GM23338 (cell line): ENCODE data around the gene ETAA1. TPM values are rescaled to one million over a fixed set of nuclear protein-coding genes. Genes with fewer than 3 reads are reported as not detected.

Experiments used
- ATAC-seq: fragments of 200-7000 bp; cut with Tn5 transposase; 3 replicates; pipeline ENCODE4 v1.9.1; 2020
- DNase-seq: peaks from one replicate; pipeline ENCODE4 v3.0.0-alpha.2; 2015; ENCODE audit warnings: low spot score
- H2AFZ ChIP-seq: fragments of 200-600 bp; sonication (generic); 2 replicates; pipeline ENCODE4 v1.8.0; 2016; ENCODE audit warnings: antibody characterized with exemption, mild to moderate bottlenecking, moderate library complexity
- H3F3A ChIP-seq: fragments of 200-600 bp; sonication (generic); replicated peaks from 2 replicates; pipeline ENCODE4 v1.8.0; 2017; ENCODE audit warnings: antibody characterized with exemption, mixed run types, low read depth
- H3K27ac ChIP-seq: fragments of 200-600 bp; sonication (generic); 2 replicates; pipeline ENCODE4 v1.6.1; 2016; ENCODE audit warnings: low read depth
- H3K27me3 ChIP-seq: fragments of 200-600 bp; sonication (generic); 2 replicates; pipeline ENCODE4 v1.8.0; 2016; ENCODE audit warnings: mild to moderate bottlenecking, mixed run types, moderate library complexity; ENCODE audit not compliant: insufficient read depth
- H3K36me3 ChIP-seq: fragments of 200-600 bp; sonication (generic); 2 replicates; pipeline ENCODE4 v1.8.0; 2016; ENCODE audit warnings: mild to moderate bottlenecking; ENCODE audit not compliant: insufficient read depth
- H3K4me1 ChIP-seq: fragments of 200-600 bp; sonication (generic); 2 replicates; pipeline ENCODE4 v1.8.0; 2016; ENCODE audit warnings: mild to moderate bottlenecking, moderate library complexity; ENCODE audit not compliant: insufficient read depth
- H3K4me2 ChIP-seq: fragments of 200-600 bp; sonication (generic); 2 replicates; pipeline ENCODE4 v1.7.1; 2017; ENCODE audit warnings: mixed run types
- H3K4me3 ChIP-seq: fragments of 200-600 bp; sonication (generic); 2 replicates; pipeline ENCODE4 v1.6.1; 2016; ENCODE audit warnings: mixed run types
- H3K79me2 ChIP-seq: fragments of 200-600 bp; sonication (generic); replicated peaks from 2 replicates; pipeline ENCODE4 v1.8.0; 2017; ENCODE audit warnings: mild to moderate bottlenecking; ENCODE audit not compliant: insufficient read depth
- H3K9me2 ChIP-seq: fragments of 200-600 bp; sonication (generic); 2 replicates; pipeline ENCODE4 v1.8.0; 2017; ENCODE audit not compliant: insufficient read depth
- H4K20me1 ChIP-seq: fragments of 200-600 bp; sonication (generic); replicated peaks from 2 replicates; pipeline ENCODE4 v1.8.0; 2017; ENCODE audit warnings: mild to moderate bottlenecking; ENCODE audit not compliant: insufficient read depth
- H3K27ac Mint-ChIP-seq: 2 replicates; pipeline ENCODE4 v1.8.0; 2020; ENCODE audit warnings: inconsistent platforms, mild to moderate bottlenecking, moderate library complexity, mixed read lengths
- H3K27me3 Mint-ChIP-seq: 3 replicates; pipeline ENCODE4 v1.8.0; 2022; ENCODE audit warnings: low read depth, mild to moderate bottlenecking, moderate library complexity, mixed read lengths, inconsistent platforms; ENCODE audit not compliant: insufficient read depth, poor library complexity
- H3K36me3 Mint-ChIP-seq: 3 replicates; pipeline ENCODE4 v1.8.0; 2021; ENCODE audit warnings: low read depth, mild to moderate bottlenecking, inconsistent platforms, moderate library complexity, mixed read lengths
- H3K4me1 Mint-ChIP-seq: 3 replicates; pipeline ENCODE4 v1.8.0; 2020; ENCODE audit warnings: mild to moderate bottlenecking, inconsistent platforms, mixed read lengths
- H3K4me3 Mint-ChIP-seq: 3 replicates; pipeline ENCODE4 v1.8.0; 2021; ENCODE audit warnings: moderate library complexity, mild to moderate bottlenecking, inconsistent platforms, mixed read lengths
- H3K9me3 Mint-ChIP-seq: 3 replicates; pipeline ENCODE4 v1.8.0; 2020; ENCODE audit warnings: moderate library complexity, mild to moderate bottlenecking, inconsistent platforms, mixed read lengths
- CREB1 ChIP-seq: fragments of 250-450 bp; sonication (Bioruptor Pico); IDR thresholded peaks from 2 replicates; pipeline ENCODE4 v1.5.0; 2020; ENCODE audit warnings: low read depth, mild to moderate bottlenecking, moderate library complexity
- ETS1 ChIP-seq: IDR thresholded peaks from 2 replicates; pipeline ENCODE4 v1.6.1; 2016; ENCODE audit warnings: antibody characterized with exemption
- EZH2 ChIP-seq: fragments of 200-600 bp; sonication (generic); IDR thresholded peaks from one replicate; pipeline ENCODE4 v1.8.0; 2017; ENCODE audit warnings: antibody characterized with exemption, mild to moderate bottlenecking, low read depth; ENCODE audit not compliant: unreplicated experiment
- EZH2phosphoT487 ChIP-seq: fragments of 200-600 bp; sonication (generic); IDR thresholded peaks from one replicate; pipeline ENCODE4 v1.8.1; 2018; ENCODE audit warnings: antibody characterized with exemption; ENCODE audit not compliant: unreplicated experiment
- JUNB ChIP-seq: IDR thresholded peaks from one replicate; pipeline ENCODE4 v1.6.1; 2016; ENCODE audit warnings: antibody characterized with exemption; ENCODE audit not compliant: unreplicated experiment
- NANOG ChIP-seq: IDR thresholded peaks from 2 replicates; pipeline ENCODE4 v1.6.1; 2016; ENCODE audit warnings: antibody characterized with exemption, borderline replicate concordance
- POLR2AphosphoS5 ChIP-seq: IDR thresholded peaks from 2 replicates; pipeline ENCODE4 v1.6.1; 2016; ENCODE audit warnings: antibody characterized with exemption, low read depth
- STAT1 ChIP-seq: IDR thresholded peaks from one replicate; pipeline ENCODE4 v1.6.1; 2016; ENCODE audit warnings: antibody characterized with exemption; ENCODE audit not compliant: unreplicated experiment
- ZNF114 ChIP-seq: fragments of 250-450 bp; sonication (Bioruptor Pico); IDR thresholded peaks from 2 replicates; pipeline ENCODE4 v1.5.0; 2020; ENCODE audit warnings: mild to moderate bottlenecking, moderate library complexity
- ZNF331 ChIP-seq: fragments of 250-450 bp; sonication (Bioruptor Pico); IDR thresholded peaks from 2 replicates; pipeline ENCODE4 v1.5.0; 2020; ENCODE audit warnings: low read depth, mild to moderate bottlenecking, moderate library complexity
- ZNF462 ChIP-seq: fragments of 250-450 bp; sonication (Bioruptor Pico); IDR thresholded peaks from 2 replicates; pipeline ENCODE4 v1.5.0; 2020; ENCODE audit warnings: mild to moderate bottlenecking, moderate library complexity
- polyA plus RNA-seq: library from polyadenylated mRNA; unstranded; fragments of >200 nt; fragmentation: Nextera tagmentation; extraction: Ambion mirVana; gene quantifications from 2 replicates; pipeline ENCODE4 v1.2.1, GENCODE V29; 2016
- total RNA-seq: library from RNA; depleted of rRNA; stranded (reverse); fragments of >200 nt; shearing (Covaris generic); gene quantifications from 2 replicates; pipeline ENCODE4 v1.2.3, GENCODE V29; 2014
- TF ChIP-seq, protein P1 (sequence below): IDR thresholded peaks from one replicate; pipeline ENCODE4 v1.6.1; 2018; ENCODE audit warnings: antibody characterized with exemption; ENCODE audit not compliant: unreplicated experiment
- TF ChIP-seq, protein P2 (sequence below), 2 experiments: fragments of 200-600 bp in 1 of 2; sonication (generic) in 1 of 2; conservative IDR thresholded peaks; 2 replicates each; pipeline versions ENCODE4 v1.5.1 to v1.6.1; 2016 to 2017; ENCODE audit warnings: antibody characterized with exemption in 2 of 2, low read depth in 2 of 2, mild to moderate bottlenecking in 2 of 2, moderate library complexity in 1 of 2

The ETAA1 gene
- total and polyA plus RNA-seq, 2 experiments from 2014 or later, result 22.2 to 45.5 TPM

DNA sequence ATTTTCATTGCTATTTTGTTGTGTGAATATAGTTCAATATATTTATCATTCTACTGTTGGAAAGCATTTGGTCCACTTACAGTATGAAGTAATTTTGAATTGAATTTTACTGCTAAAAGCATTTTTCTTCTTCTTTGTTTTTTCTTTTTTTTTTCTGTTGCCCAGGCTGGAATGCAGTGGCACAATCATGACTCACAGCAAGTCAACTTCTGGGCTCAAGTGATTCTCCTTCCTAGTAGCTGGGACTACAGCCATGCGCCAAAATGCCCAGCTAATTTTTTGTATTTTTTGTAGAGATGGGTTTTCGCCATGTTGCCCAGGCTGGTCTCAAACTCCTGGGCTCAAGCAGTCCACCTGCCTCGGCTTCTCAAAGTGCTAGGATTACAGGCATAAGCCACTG lies 2.4 kb upstream of the ETAA1 start:
- no peak for TF ChIP-seq ZNF331 (CRISPR knock-in tag)
- TF ChIP-seq NANOG, result no peak
- TF ChIP-seq, protein P1, sequence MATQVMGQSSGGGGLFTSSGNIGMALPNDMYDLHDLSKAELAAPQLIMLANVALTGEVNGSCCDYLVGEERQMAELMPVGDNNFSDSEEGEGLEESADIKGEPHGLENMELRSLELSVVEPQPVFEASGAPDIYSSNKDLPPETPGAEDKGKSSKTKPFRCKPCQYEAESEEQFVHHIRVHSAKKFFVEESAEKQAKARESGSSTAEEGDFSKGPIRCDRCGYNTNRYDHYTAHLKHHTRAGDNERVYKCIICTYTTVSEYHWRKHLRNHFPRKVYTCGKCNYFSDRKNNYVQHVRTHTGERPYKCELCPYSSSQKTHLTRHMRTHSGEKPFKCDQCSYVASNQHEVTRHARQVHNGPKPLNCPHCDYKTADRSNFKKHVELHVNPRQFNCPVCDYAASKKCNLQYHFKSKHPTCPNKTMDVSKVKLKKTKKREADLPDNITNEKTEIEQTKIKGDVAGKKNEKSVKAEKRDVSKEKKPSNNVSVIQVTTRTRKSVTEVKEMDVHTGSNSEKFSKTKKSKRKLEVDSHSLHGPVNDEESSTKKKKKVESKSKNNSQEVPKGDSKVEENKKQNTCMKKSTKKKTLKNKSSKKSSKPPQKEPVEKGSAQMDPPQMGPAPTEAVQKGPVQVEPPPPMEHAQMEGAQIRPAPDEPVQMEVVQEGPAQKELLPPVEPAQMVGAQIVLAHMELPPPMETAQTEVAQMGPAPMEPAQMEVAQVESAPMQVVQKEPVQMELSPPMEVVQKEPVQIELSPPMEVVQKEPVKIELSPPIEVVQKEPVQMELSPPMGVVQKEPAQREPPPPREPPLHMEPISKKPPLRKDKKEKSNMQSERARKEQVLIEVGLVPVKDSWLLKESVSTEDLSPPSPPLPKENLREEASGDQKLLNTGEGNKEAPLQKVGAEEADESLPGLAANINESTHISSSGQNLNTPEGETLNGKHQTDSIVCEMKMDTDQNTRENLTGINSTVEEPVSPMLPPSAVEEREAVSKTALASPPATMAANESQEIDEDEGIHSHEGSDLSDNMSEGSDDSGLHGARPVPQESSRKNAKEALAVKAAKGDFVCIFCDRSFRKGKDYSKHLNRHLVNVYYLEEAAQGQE, result no peak
- no peak for TF ChIP-seq STAT1
- TF ChIP-seq POLR2AphosphoS5, result no peak
- no peak for TF ChIP-seq EZH2
- TF ChIP-seq ZNF462 (CRISPR knock-in tag), result no peak
- TF ChIP-seq ZNF114 (CRISPR knock-in tag), result no peak
- TF ChIP-seq CREB1 (CRISPR knock-in tag), result no peak
- no peak for TF ChIP-seq ETS1
- TF ChIP-seq JUNB, result no peak
- TF ChIP-seq, protein P2, sequence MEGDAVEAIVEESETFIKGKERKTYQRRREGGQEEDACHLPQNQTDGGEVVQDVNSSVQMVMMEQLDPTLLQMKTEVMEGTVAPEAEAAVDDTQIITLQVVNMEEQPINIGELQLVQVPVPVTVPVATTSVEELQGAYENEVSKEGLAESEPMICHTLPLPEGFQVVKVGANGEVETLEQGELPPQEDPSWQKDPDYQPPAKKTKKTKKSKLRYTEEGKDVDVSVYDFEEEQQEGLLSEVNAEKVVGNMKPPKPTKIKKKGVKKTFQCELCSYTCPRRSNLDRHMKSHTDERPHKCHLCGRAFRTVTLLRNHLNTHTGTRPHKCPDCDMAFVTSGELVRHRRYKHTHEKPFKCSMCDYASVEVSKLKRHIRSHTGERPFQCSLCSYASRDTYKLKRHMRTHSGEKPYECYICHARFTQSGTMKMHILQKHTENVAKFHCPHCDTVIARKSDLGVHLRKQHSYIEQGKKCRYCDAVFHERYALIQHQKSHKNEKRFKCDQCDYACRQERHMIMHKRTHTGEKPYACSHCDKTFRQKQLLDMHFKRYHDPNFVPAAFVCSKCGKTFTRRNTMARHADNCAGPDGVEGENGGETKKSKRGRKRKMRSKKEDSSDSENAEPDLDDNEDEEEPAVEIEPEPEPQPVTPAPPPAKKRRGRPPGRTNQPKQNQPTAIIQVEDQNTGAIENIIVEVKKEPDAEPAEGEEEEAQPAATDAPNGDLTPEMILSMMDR (conservative IDR thresholded peaks at IDR 0.05; ENCODE audit: low read depth in 2 of 2), result no peak
- no peak for TF ChIP-seq EZH2phosphoT487
- peaks cover 17% of the 10 kb centered on the region for H3K79me2 ChIP-seq
- Mint-ChIP-seq H3K27ac (no peak overlapping the region; the same call in 1 of the 2 replicates), H3K4me1 (peaks cover 47% of the 10 kb centered on the region), H3K36me3 (peaks cover under 1% of the 10 kb centered on the region; the same call in 2 of the 3 replicates), H3K9me3 (no peaks in the 10 kb centered on the region), H3K4me3 (no peak overlapping the region), H3K27me3 (peaks cover 12% of the 10 kb centered on the region)
- H3K4me2 ChIP-seq, result no peak overlapping the region
- H2AFZ ChIP-seq, result no peak overlapping the region
- H3K9me2 ChIP-seq, result no peaks in the 10 kb centered on the region
- H3F3A ChIP-seq, result no peaks in the 10 kb centered on the region
- peaks cover 38% of the 10 kb centered on the region for H3K4me1 ChIP-seq
- H3K27me3 ChIP-seq, result no peaks in the 10 kb centered on the region
- no peak overlapping the region for H3K27ac ChIP-seq
- H3K36me3 ChIP-seq, result no peaks in the 10 kb centered on the region; the same call in 1 of the 2 replicates
- ATAC-seq (no peak), DNase-seq (no peak)
- no peaks in the 10 kb centered on the region for H4K20me1 ChIP-seq
- H3K4me3 ChIP-seq, result no peak overlapping the region
